Measurements from ENCODE around the gene MDP1. TPM values are rescaled to one million over a fixed set of nuclear protein-coding genes. Genes with fewer than 3 reads are reported as not detected.
A peak's percentile ranks its signal among the peaks of the same experiment; 100 is the strongest.

The MDP1 gene
- polyA plus RNA-seq, 1 donor (not counting 4 experiments of a cell fraction or from before 2014, with no cell fraction given), result 7.3 TPM

- no peak for FAIRE-seq
- H3K36me3 ChIP-seq (ENCODE audit: control insufficient read depth in 2 of 2, extremely low read depth in 1 of 2, insufficient read depth in 2 of 2, low read length in 2 of 2), result peaks cover 37 to 49% of the 10 kb centered on the region in 2 experiments
These were observed 26.4 kb downstream of the MDP1 start for GRCh38 chr14:24189460-24189859.

GRCh38 chr14:24189059-24189375 lies 26.8 kb downstream of the MDP1 start:
- peak overlapping the region; percentile 86 for H3K9ac ChIP-seq (ENCODE audit: control insufficient read depth, extremely low read depth, insufficient read depth, low read length)
- peaks cover 40 to 49% of the 10 kb centered on the region in 2 experiments for H3K36me3 ChIP-seq (ENCODE audit: control insufficient read depth in 2 of 2, extremely low read depth in 1 of 2, insufficient read depth in 2 of 2, low read length in 2 of 2)
- H3K4me2 ChIP-seq (ENCODE audit: control insufficient read depth, extremely low read depth, insufficient read depth, low read depth, low read length), result peak overlapping the region; percentile 73
- DNase-seq (ENCODE audit: low read depth, low spot score) (no peak), FAIRE-seq (no peak)
- H3K9me1 ChIP-seq (ENCODE audit: control insufficient read depth, extremely low read depth, insufficient read depth, low read length), result no peaks in the 10 kb centered on the region
- dilution Hi-C loops (cut with MboI; ENCODE audit: extremely low pct_ligation_motif_present, low sequenced_read_pairs), result no loop called here
- peak overlapping the region; percentile 44 for H2AFZ ChIP-seq (ENCODE audit: control insufficient read depth, low read length)
- H4K20me1 ChIP-seq (ENCODE audit: control insufficient read depth, extremely low read depth, insufficient read depth, low read length), result peaks cover 4% of the 10 kb centered on the region
- H3K27me3 ChIP-seq (ENCODE audit: control insufficient read depth, extremely low read depth, insufficient read depth, low read length), result no peaks in the 10 kb centered on the region
- H3K9me3 ChIP-seq (ENCODE audit: control insufficient read depth, low read depth, low read length), result no peaks in the 10 kb centered on the region
- H3K4me1 ChIP-seq (ENCODE audit: control insufficient read depth, extremely low read depth, insufficient read depth, low read length), result peaks cover 15% of the 10 kb centered on the region
- H3K4me3 ChIP-seq (ENCODE audit: control insufficient read depth in 2 of 3, extremely low read depth in 1 of 3, insufficient read depth in 2 of 3, low read depth in 1 of 3, low read length in 3 of 3), result peak overlapping the region in 2 of 3 experiments; percentile 41 to 89
- H3K79me2 ChIP-seq (ENCODE audit: control insufficient read depth, insufficient read depth, low read length), result peaks cover 31% of the 10 kb centered on the region
- TF ChIP-seq CTCF (optimal IDR thresholded peaks at IDR 0.05 in 1 of 3, IDR thresholded peaks at IDR 0.05 in 1 of 3, conservative IDR thresholded peaks at IDR 0.05 in 1 of 3; ENCODE audit: extremely low read depth in 1 of 3, insufficient read depth in 2 of 3, low read length in 3 of 3) (no peak), EZH2 (IDR thresholded peaks at IDR 0.05; ENCODE audit: low read length) (no peak)
- H3K27ac ChIP-seq (ENCODE audit: control insufficient read depth, insufficient read depth, low read length), result peak overlapping the region; percentile 64

More at GRCh38 chr14:24189460-24189859, 26.4 kb downstream of the MDP1 start:
- DNase-seq (ENCODE audit: low read depth, low spot score), result no peak
- Histone ChIP-seq H4K20me1 (ENCODE audit: control insufficient read depth, extremely low read depth, insufficient read depth, low read length) (peaks cover 4% of the 10 kb centered on the region), H3K27me3 (ENCODE audit: control insufficient read depth, extremely low read depth, insufficient read depth, low read length) (no peaks in the 10 kb centered on the region), H2AFZ (ENCODE audit: control insufficient read depth, low read length) (no peak overlapping the region), H3K9me3 (ENCODE audit: control insufficient read depth, low read depth, low read length) (no peaks in the 10 kb centered on the region), H3K27ac (ENCODE audit: control insufficient read depth, insufficient read depth, low read length) (peak overlapping the region; percentile 30), H3K4me2 (ENCODE audit: control insufficient read depth, extremely low read depth, insufficient read depth, low read depth, low read length) (peak overlapping the region; percentile 73), H3K4me3 (ENCODE audit: control insufficient read depth in 2 of 3, extremely low read depth in 1 of 3, insufficient read depth in 2 of 3, low read depth in 1 of 3, low read length in 3 of 3) (peak overlapping the region in 1 of 3 experiments; percentile 89), H3K4me1 (ENCODE audit: control insufficient read depth, extremely low read depth, insufficient read depth, low read length) (peaks cover 19% of the 10 kb centered on the region), H3K79me2 (ENCODE audit: control insufficient read depth, insufficient read depth, low read length) (peaks cover 34% of the 10 kb centered on the region), H3K9me1 (ENCODE audit: control insufficient read depth, extremely low read depth, insufficient read depth, low read length) (no peaks in the 10 kb centered on the region), H3K9ac (ENCODE audit: control insufficient read depth, extremely low read depth, insufficient read depth, low read length) (no peak overlapping the region)
- TF ChIP-seq EZH2 (IDR thresholded peaks at IDR 0.05; ENCODE audit: low read length) (no peak), CTCF (optimal IDR thresholded peaks at IDR 0.05 in 1 of 3, IDR thresholded peaks at IDR 0.05 in 1 of 3, conservative IDR thresholded peaks at IDR 0.05 in 1 of 3; ENCODE audit: extremely low read depth in 1 of 3, insufficient read depth in 2 of 3, low read length in 3 of 3) (no peak)
- dilution Hi-C loops (cut with MboI; ENCODE audit: extremely low pct_ligation_motif_present, low sequenced_read_pairs), result no loop called here
